ENCODE results near the gene MTHFSD.

GRCh38 chr16:86553356-86553755 is 1.7 kb downstream of the MTHFSD start:
- TF ChIP-seq CTCF (IDR thresholded peaks at IDR 0.05) (no peak), POLR2A (IDR thresholded peaks at IDR 0.05) (no peak)
